ENCODE measurements around the gene PHC3.

Gene PHC3

DNA sequence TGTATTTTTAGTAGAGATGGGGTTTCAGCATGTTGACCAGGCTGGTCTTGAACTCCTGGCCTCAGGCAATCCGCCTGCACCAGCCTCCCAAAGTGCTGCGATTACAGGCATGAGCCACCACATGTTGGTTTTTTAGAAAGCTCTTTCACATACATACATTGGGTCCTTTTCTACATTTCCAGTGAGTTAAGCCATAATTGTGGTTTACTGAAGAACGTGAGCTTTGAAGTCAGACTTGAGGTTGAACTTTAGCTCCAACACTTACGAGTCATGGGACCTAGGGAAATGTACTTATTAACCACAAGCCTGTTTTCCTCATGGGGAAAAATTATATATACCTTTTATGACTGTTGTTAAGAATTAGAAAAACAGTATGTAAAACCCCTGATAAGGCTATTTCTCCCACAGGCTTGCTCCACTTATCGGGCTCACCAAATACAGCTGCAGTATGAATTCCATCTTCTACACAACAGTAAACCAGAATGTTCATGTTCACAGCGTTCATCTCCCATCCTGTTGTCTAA, 104.8 kb downstream of the PHC3 start:
- no peak for DNase-seq

DNA sequence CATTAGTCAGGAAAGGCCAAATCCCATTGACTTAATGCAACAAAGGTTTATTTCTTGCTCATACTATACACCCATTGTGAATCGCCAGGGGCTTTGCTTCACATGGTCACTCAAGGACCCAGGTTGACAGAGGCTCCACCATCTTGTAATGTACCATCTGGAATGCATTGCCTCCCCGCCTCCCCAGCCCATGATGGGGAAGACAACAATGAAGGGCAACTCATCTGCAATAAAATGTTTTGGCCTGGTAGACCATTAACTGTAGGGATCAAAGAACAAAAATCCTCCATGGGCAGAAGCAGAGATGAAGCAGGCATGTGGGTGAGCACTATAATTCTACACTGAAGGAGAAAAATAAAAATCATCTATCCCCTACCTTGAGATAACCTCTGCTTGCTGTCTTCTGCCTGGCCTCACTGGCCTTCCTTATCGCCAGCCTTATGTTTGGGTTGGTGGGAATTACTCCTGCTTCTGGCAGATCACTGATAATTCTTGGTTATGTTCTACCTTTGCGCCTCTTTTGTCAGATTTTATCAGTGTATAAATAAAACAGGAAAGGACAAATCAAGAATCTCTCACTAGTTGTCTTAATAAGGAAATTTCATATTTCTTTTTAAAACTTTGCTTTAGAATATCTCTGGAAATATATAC, 106.0 kb downstream of the PHC3 start:
- no peak for DNase-seq

DNA sequence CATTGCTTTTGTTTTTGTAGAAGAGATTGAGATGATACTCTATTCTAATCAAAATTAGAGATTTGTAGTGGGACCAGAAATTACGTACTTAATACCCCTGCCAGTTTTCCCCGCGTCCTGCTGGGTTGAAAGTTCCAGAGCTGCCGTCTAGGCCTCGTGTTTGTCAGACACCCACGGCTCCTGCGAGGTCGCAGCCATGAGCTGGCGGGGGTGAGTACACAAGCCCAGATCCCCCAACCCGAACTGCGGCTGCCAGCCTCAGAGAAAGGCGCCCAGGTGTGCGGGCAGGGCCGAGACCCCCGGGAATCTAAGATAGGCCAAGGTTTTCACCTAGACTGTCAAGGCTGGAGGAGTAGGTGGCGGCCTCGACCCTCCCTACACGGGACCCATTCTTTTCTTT, 117.4 kb downstream of the PHC3 start:
- DNase-seq, result no peak

DNA sequence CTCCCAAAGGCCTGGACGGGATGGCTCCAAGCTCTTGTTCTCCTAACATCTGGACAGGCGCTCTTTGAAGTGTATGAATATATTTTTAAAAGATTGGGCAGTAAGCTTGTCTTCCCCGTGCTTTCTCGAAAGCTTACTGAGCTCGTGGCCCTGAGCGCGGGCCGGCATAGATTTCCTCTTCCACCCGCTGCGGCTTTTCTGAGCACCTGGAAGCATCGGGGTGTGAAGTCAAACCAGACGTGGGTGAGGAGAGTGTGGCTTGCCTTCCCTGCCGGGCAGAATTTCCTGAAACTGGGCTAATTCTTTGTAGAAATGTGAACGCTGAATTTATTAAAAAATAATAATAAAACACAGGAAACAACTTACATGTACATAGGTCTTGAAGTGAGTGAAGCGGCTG, 117.8 kb downstream of the PHC3 start:
- no peak for DNase-seq

DNA sequence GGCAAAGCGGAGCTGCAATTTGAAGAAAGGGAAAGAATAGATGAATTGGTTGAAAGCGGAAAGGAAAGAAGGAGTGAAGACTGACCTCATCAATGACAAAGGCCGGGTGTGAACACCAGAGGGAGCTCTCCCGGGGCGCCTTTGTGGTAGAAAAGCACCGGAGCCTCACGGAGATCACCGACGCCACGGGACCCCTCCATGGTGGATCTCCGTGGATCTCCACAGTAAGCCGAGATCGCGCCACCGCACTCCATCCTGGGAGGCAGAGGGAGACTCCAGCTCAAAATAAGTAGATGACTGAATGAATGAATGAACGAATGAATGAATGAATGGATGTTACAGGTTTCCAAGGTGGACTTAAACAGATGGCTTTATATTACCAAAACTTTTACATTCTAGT, 118.8 kb downstream of the PHC3 start:
- no peak for DNase-seq

DNA sequence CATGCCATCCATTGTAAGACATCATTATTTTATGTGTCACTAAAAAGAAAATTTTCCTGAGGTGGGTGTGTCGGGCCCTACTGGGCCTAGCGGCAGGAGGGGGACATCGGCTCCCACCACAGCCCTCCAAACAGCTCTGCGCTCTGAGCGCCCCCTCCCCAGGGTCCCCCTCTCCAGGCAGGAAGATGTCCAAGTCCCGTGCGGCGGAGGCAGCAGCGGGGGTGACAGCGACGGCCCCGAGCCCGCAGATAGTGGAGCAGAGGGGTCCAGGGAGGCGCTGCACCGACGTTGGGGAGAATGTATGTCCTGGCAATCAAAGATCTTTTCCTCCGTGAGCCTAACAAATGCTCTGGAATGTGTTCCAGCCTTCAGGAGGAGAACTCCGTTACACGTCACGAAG, 119.5 kb downstream of the PHC3 start:
- DNase-seq, result no peak

DNA sequence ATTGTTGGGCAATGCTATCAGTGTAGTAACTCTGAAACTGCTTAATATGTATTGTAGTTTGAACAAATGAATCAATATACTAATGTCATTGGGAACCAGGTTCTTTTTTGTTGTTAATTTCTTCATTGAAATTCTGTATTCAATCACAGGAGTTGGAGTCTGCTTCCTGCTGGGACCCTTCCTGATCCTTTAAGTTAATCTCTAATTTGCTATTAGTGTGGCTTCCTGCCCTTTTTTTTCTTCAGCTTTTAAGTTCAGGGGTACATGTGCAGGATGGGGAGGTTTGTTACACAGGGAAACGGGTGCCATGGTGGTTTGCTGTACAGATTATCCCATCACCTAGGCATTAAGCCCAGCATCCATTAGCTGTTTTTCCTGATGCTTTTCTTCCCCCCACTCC, 122.1 kb downstream of the PHC3 start:
- DNase-seq, result no peak

DNA sequence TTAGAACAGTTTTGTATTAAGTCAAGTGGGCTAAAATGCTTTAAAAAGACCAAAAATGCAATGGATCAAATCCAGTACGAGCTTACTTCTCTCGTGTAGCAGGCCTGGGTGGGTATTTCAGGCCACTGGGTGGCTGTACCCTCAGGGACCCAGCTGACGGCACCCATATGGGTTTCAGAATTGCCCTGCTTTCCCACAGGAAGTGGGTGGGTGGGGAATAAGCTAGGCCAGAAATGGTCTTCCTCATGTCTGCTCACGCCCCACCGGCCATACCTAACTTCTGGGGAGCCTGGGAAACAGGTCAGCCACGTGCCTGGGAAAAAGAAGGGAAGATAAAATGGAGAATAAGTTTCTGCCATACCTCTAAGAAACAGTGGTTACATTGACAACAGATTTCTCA, 123.4 kb downstream of the PHC3 start:
- no peak for DNase-seq

DNA sequence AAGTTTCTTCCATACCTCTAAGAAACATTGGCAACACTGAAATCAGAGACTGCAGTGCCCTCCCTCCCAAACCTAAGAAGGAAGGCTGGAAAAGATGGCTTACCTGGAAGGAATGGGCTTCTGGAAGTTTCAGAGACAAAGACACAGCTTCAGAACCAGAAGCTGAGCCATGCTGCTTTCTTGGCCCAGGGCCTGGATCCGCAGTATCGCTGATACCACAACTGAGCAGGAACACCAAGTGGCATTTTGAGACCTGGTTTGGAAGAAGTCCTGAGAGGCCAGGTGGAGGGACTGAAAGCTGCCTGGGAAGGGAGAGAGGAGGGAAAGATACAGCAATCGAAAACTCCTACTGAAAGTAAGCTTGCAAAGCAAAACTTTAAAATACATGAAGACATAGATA, 124.0 kb downstream of the PHC3 start:
- DNase-seq, result no peak

DNA sequence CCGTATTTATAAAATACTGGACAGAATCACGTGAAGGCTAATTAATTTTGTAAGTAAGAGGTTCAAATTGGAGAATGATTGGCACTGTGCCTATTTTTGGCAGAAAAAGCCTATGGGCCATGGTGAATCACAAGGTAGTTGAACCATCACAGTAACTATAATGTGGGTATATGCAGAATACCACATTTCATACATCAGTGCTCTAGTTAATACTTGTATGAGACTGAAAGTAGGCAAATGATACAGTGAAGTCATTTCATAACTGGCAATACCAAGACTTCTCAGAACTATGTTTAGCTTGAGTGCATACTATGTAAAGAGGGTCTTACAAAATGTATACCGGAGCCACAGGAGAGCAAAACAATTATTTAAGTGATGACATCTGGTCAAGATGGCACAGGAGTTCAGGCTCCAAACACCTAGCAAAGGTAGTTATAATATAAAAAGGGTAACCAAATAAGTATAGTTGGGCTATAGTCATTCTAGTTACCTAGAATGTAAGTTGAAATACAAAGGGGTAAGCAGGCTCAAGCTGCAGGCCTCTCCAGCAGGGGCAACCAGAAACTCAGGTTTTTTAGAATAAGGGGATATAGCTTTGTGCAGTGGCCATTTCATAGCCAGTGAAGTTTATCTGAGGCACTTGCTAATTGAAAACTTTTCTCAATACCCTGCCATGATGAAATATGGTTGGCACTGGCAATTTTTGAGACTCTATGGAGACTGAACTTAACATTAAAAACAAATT, 124.7 kb downstream of the PHC3 start:
- no peak for DNase-seq

DNA sequence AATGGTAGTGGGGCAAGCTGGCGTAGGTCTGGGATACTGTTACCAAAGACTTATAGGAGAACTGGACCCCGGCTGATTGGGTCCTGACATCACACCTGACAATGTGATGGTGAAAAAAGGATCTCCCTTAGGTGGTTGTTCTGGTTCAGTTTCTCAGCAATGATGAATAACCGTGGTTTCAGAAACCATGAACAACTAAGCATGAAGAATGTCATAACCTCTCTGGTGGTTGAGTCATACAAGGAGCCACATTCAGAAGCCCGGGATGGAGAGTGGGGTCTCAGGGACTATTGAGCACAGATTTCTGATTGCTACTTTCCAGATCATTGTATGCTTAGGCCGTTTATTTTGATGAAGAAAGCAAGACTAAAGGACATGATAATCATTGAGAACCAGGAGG, 126.3 kb downstream of the PHC3 start:
- no peak for DNase-seq

DNA sequence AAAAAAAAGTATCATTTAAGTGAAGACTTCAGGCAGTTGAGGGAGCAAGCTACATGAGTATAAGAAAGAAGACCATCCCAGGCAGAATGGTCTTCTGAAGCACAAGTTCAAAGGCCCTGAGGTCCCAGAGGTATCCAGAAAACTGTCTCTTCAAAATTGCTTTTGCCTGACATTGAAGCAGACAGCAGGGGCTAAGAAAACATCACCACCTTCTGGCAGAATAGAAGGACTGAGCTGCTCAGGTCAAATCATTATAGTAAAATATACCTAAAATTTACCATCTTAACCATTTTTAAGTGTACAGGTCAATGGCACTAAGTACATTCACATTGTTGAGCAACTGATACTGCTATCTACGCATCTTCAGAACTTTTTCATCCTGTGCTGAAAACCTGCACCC, 127.3 kb downstream of the PHC3 start:
- no peak for DNase-seq

DNA sequence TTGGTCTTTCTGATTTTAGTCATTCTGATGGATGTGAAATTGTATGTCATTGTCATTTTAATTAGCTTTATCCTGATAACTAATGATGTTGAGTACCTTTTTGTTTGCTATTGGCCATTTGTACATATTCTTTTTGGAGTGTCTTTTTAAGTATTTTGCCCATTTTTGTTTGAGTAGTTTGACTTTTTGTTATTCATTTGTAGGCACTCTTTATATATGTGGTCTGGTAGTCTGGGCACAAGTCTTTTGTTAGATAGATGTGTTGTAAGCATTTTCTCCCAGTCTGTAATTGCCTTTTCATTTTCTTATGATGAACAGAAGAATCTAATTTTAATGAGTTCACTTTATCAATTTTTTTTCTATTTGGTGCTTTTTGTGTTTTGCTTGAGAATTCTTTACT, 129.1 kb downstream of the PHC3 start:
- no peak for DNase-seq

DNA sequence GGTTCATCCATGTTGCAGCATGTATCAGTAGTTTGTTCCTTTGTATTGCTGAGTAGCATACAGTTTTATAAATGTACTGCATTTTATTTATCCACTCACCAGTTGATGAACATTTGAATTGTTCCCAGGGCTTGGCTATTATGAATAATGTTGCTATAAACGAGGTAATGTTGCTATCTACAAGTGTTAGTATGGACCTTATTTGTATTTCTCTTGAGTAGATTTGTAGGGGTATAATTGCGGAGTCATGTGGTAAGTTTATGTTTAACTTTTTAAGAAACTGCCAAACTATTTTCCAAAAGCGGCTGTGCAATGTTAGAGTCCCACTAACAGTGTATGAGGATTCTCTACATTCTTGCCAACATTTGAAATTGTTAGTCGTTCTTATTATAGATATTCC, 130.8 kb downstream of the PHC3 start:
- DNase-seq, result no peak

DNA sequence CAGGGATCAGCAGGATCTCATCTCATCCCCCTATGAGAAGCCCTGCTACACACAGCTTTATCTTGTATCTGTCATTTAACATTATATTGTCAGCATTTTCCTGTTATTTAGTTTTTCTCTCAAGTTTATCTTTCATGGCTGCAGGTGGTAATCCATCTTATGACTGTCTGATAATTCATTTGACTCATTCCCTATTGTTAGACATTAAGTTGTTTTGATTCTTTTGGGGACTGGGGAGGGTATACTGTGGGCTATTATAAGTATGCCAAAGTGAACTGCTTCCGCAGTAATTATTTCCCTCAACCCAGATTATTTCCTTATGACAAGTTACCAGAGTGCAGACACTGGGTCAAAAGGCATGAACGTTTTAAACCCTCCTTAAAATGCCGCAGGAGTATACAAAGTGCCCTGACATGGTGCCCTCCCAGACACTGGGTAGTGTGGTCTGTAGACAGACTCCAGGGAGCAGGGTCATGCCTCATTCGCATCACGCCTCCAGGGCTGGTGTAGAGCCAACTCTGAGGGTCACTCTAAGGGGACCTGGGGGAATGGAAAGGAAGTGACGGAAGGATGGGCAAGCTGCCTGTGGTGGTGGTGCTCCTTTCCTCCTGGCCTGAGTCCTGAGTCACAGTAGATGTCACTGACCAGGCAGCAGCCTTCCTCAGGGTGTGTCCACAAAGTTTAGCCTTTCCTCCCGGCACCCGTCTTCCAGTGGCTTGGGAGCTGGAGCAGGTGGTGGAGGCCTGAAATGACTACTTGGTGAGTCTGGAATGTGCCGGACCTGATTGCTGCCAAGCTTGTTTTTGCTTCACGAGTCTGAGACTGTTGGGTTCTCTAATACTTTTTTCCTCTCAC, 132.2 kb downstream of the PHC3 start:
- DNase-seq, result no peak

DNA sequence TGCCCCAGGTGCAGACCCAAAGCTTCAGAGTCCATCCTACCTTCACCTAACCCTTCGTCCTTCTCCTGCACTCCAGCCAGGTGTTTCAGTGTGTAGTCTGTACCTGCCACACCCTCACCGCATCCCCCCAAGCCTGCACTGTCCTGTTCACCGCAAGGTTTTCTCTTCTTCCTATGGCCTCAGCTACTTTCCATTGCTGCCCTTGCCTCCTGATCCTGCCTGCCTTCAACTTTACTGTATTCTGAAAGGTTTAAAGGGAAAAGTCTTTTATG, 134.5 kb downstream of the PHC3 start:
- DNase-seq, result no peak

DNA sequence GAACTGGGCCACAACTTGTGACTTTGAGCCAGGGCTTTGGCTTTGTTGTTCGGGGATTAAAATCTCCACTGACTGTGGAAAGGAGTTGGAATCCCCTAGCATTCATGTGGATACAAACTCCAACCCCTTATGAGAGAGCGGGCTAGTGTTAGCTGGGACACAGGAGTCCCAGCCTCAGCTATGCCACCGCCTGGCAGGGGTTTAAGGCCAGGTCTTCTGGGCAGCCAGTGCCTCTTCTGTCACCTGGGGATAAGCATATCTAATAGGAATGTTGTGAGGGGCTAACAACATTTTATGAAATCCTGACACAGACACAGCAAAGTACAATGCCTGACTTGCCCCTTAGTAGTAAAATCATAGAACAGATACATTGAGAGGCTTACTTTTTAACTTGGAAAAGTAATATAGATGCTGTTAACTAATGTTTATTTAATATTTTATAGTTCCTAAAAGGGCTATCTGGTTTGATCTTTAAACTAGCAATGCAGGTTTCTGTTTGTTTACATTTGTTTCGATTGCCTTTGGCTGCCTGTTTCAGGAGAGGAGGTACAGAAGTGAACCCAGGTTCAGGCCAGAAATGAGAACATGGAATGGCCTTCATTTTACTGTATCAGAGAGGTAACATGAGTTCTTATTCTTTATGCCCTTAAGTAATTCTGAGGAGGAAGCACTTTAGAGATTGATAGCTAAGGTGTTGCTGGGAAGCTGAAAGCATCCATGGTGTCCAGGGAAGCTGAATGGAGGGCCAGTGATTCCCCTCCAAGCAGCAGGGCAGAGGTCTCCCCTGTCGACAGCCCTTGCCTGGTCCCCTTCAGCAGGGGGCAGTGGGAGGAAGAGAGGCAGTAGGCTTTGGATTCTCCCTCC, 135.0 kb downstream of the PHC3 start:
- DNase-seq, result no peak

DNA sequence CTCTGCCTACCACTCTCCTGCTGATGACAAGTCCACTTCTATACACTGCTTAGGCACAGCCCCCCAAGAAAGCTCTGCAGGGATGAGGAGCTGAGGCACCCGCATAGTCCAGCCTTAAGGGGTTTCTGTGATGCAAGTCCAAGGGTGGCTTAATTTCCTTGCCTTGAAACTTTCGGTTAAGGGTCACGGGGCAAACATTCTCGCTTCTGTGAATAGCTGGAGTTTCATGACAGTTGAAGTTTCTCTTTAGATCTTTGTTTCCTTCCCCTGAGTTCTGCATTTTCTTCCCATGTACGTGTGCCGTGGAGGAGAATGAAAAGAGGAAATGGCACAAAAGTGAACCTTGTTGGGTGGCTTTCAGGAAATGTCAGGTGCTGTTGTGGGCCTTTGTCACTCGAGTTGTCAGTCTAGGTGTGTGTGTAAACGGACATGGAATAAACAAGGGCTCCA, 136.7 kb downstream of the PHC3 start:
- no peak for DNase-seq

DNA sequence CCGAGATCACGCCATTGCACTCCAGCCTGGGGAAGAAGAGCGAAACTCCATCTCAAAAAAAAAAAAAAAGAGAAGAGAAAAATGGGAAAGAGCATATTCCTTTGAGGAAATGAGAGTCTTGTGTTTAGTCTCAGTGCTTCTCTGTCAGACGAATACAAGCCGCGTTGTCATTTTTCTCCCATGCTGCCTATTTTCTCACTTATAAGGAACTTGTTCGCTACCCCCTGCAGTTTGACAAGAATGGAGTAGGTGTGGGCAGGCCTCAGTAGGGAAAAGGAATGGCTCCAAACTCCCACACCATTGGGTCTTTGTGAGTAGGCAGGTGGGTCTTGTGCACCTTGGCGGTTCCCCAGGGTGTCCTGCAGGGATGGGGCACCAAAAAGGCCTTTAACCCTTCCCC, 137.3 kb downstream of the PHC3 start:
- DNase-seq, result no peak

DNA sequence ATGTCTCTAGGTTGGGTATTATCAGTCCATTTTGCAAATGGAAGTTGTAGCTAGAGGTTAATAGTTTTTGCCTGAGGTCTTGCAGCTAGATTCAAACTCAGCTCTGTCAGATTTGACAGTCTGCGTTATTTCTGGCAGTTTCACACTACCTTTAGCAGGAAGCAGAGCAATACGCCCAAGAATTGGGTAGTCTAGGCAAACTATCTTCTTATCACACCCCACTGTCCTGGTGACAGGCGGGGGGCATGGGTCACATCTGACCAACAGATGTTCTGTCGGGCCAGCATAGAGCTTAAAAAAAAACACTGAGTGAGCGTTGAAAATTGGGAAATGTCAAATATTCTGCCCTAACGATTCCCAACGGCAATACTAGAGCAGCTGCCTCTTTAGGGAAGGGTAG, 138.0 kb downstream of the PHC3 start:
- DNase-seq, result no peak

DNA sequence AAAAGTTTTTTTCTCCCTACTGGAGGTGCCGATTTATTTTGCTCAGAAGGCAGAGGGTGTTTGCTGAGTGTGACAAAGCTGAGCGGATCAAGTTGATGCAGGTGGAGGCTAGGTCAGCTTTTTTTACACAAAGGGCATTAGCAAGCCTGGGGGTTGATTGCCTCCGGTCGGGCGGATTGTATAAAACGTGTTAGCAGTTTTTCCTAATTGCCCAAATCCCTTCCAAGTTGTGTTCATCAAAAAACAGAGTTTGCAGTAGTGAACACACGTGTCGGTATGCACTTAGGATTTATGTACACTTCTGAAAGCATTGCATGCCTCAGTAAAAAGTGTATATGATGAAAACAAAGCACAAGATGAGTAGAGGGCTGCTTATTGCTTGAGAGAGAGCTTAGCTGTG, 141.1 kb downstream of the PHC3 start:
- DNase-seq, result no peak

DNA sequence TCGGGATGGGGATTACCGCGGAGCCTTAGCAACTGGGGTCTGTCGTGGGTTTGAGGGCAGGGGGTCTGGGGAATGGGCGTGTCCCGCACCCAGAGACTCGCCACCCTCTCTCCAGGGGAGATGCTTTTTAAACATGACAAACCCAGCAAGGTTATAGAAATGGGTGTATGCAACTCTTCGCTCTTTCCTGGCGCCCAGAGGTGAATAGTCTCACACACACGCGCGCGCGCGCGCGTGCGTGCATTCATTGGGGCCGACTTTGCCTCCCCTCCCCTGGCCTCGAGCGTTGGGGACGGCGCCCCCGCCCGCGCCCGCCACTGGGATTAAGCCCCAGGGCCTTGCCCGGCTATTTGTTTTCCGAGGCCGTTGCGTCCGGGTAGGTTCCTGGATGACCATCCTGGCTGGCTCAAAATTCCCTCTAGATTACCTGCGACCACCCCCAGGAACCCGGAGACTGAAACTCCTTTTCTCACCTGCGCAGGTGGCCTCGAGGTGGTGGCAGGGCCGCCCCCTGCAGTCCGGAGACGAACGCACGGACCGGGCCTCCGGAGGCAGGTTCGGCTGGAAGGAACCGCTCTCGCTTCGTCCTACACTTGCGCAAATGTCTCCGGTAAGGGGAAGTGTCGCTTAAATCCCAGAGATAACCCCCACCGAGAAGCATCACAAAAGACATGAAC, 143.0 kb downstream of the PHC3 start:
- peak; percentile 34 for DNase-seq
